ENCODE measurements around the gene NTHL1. TPM values are rescaled to one million over a fixed set of nuclear protein-coding genes. Genes with fewer than 3 reads are reported as not detected.

The NTHL1 gene
- total and polyA plus RNA-seq, 9 of the 15 experiments (the other 6 are each of a cell fraction or from before 2014, with no cell fraction given): 1.1 to 58.8 (median 17.6) TPM

DNA sequence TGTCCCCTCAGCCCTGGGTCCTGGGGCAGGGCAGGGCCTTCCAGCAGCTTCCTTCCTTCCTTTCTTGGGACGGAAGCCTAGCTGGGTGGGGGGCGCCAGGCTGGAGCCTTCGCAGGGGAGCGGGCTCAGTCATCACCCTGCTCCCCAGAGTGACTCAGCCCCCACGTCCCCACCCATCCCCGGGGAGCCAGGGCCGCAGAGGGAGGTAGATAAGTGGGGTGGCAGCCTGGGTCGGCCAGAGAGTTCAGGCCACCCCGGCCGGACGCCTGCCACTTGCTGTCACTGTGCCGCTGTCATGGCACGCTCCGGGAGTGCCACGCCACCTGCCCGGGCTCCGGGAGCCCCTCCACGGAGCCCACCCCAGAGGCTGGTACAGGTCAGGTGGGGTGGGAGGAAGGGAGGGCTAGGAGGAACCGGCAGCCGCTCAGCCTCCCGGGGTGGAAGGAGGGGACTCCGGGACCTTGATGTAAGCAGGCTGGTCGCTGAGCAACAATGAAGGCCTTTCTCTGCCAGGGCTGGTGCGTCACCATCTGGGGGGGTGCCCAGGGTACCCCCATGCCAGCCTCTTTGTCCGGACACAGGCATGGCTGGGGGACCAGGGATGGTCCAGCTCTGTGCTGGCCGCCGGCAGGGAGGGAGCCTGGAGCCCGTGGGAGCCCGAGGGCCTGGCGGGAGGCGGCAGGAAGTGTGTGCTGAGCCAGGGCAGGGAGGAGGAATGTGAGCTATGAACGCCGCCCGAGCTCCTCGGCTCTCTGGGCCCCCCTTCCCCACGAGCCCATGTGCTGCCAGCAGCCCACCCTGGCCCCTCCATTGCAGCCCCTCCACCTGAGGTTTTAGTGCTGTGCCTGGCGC is 14.4 kb downstream of the NTHL1 start (continued):
- TF ChIP-seq ELK1 (CRISPR knock-in tag; IDR thresholded peaks at IDR 0.05): no peak

DNA sequence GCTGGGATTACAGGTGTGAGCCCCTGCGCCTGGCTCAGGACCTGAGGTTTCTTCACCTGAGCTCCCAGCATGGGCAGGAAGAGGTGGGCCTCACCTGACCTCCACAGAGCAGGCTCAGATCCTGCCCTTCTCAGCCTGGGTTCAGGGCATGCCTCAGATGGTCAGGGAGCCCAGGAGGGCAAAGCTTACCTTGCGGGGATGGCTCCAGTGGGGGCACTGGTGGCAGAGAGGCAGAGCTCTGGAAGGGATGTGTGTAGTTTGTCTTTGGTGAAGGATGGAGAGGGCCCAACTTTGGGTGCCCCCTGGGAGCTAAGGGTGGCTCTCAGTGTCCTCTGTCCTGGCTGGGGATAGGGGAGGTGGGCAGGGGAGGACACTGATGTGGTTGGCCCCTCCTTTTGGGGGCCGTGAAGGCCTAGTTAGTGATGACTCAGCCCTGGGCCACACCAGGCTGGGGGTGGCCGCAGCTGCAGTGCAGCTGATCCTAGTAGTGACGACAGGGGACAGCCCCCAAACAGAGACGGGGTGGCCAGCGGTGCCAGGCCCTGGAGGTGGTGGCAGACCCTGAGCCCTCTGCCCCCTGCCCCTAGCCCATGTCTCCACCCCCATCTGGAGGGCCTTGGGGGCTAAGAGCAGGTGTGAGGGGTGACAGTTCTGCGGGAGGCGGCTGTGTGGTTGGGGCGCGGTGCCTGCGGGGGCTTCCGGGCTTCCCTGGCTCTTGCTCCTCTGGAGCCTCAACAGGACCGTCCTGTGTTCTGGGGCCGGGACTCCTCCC is 15.2 kb downstream of the NTHL1 start:
- WGBS (ENCODE audit: insufficient coverage, low coverage, missing lambda C conversion rate): 39% methylated on average over 7 of the region's 15 CpGs
- peak overlapping the region; percentile 41; the same call in 2 of the 3 replicates for H3K27ac ChIP-seq (ENCODE audit: extremely low read depth, low read depth, low read length)
- H3K36me3 ChIP-seq (ENCODE audit: control insufficient read depth, insufficient read depth, low read length): peaks cover 11% of the 10 kb centered on the region; the same call in 1 of the 3 replicates
- in situ Hi-C loops (cut with MboI) (no loop called here), intact Hi-C loops (cut with micrococcal nuclease) (no loop called here)
- peak; percentile 55 to 75 (median 65) for DNase-seq (ENCODE audit: extremely low read depth in 1 of 4, low spot score in 3 of 4)
- H3K9me1 ChIP-seq (ENCODE audit: control insufficient read depth, insufficient read depth, low read length): peaks cover 3% of the 10 kb centered on the region
- BruUV-seq (replicated peaks): no TSS peak
- FAIRE-seq: peak; percentile 58
- H3K4me2 ChIP-seq (ENCODE audit: insufficient read depth, low read length): peak overlapping the region; percentile 45; the same call in 1 of the 2 replicates
- peak overlapping the region; percentile 50 to 86; a peak in 3 of 4 replicates for H3K9ac ChIP-seq (ENCODE audit: insufficient read depth in 1 of 2, low read depth in 2 of 2, low read length in 2 of 2)
- H3K4me3 ChIP-seq: no peak overlapping the region
- POLR2A ChIA-PET: interaction anchor here (0.6 to 1.1 kb wide), 8 partner anchors 9 to 1398 kb away, joined by 3 to 4 read pairs (median 3); partner anchors contain the start of genes RPS2 and TRAF7
- CTCF ChIA-PET (ENCODE audit: low intra/inter-chr PET ratio): interaction anchor here (0.6 kb wide), 1 partner anchor 221 kb away, joined by 4 read pairs; no protein-coding TSS in a partner anchor
- peak; percentile 59 for ATAC-seq
- no peaks in the 10 kb centered on the region for H3K9me3 ChIP-seq (replicated peaks; ENCODE audit: control insufficient read depth, insufficient read depth, low read depth, low read length)
- peaks cover 22 to 88% of the 10 kb centered on the region in 2 experiments for H3K4me1 ChIP-seq (replicated peaks in 1 of 2; ENCODE audit: control insufficient read depth in 2 of 2, insufficient read depth in 2 of 2, low read length in 2 of 2)
- H3K79me2 ChIP-seq (ENCODE audit: control insufficient read depth, insufficient read depth, low read length): peaks cover 19% of the 10 kb centered on the region
- no peaks in the 10 kb centered on the region for H3K27me3 ChIP-seq (ENCODE audit: control insufficient read depth in 2 of 2, insufficient read depth in 2 of 2, low read length in 2 of 2)
- no peak overlapping the region; the same call in 1 of the 2 replicates for H2AFZ ChIP-seq (ENCODE audit: low read depth, low read length)
- 0 out of 2 replicates have a peak, but pooled peaks cover 5% of the 10 kb centered on the region for H4K20me1 ChIP-seq (replicated peaks; ENCODE audit: control insufficient read depth, insufficient read depth, low read length)
- peak; percentile 30; the same call in 1 of the 2 replicates for TF ChIP-seq MAFK (IDR thresholded peaks at IDR 0.05; ENCODE audit: low read length)
- TF ChIP-seq ARHGAP35 (IDR thresholded peaks at IDR 0.05; ENCODE audit: partially characterized antibody): no peak
- peak; percentile 82 for TF ChIP-seq ZNF316 (IDR thresholded peaks at IDR 0.05)
- TF ChIP-seq ETV6 (IDR thresholded peaks at IDR 0.05; ENCODE audit: borderline replicate concordance in 1 of 2, low read depth in 2 of 2, low read length in 1 of 2): no peak
- TF ChIP-seq ETV6 (CRISPR knock-in tag; IDR thresholded peaks at IDR 0.05; ENCODE audit: borderline replicate concordance): no peak
- no peak for TF ChIP-seq SETDB1 (IDR thresholded peaks at IDR 0.05; ENCODE audit: low read length)
- TF ChIP-seq ARID3A (IDR thresholded peaks at IDR 0.05; ENCODE audit: borderline replicate concordance, low read depth, low read length): no peak
- peak; percentile 68 for TF ChIP-seq ATF3 (IDR thresholded peaks at IDR 0.05)
- TF ChIP-seq ATF3 (CRISPR knock-in tag; conservative IDR thresholded peaks at IDR 0.05): no peak
- TF ChIP-seq JUND (IDR thresholded peaks at IDR 0.05; ENCODE audit: borderline replicate concordance, low read depth, low read length): peak; percentile 80
- no peak; the same call in 2 of the 3 replicates for TF ChIP-seq JUND (tag; IDR thresholded peaks at IDR 0.05; ENCODE audit: borderline replicate concordance, low read depth, low read length)
- TF ChIP-seq C11orf30 (IDR thresholded peaks at IDR 0.05; ENCODE audit: low read depth): peak; percentile 74; the same call in 1 of the 2 replicates
- TF ChIP-seq DACH1 (IDR thresholded peaks at IDR 0.05; ENCODE audit: partially characterized antibody): peak; percentile 72
- TF ChIP-seq ATF1 (CRISPR knock-in tag; IDR thresholded peaks at IDR 0.05): no peak
- 0 out of 2 replicates have a peak, but pooled peaks have one; percentile 7 for TF ChIP-seq ATF1 (tag; IDR thresholded peaks at IDR 0.05)

All from K562 (cell line).